Cerebellar cortex (tissue), 1 donor: ENCODE data around the gene SORD.
"Not testable (repeated sequence)": the region's sequence is repeated elsewhere in the genome, so short reads cannot be mapped to it uniquely, and the experiment has no call there.

ENCODE experiments used
- DNase-seq: peaks from one replicate; pipeline ENCODE4 v3.0.0-alpha.2; 2015; ENCODE audit warnings: low spot score

SORD gene

GRCh38 chr15:45097466-45097865 is 74.5 kb downstream of the SORD start:
- no peak for DNase-seq

- no peak for DNase-seq
These were observed 76.7 kb downstream of the SORD start for GRCh38 chr15:45099549-45100165.

GRCh38 chr15:45100884-45101625 is 78.1 kb downstream of the SORD start:
- DNase-seq = no peak

GRCh38 chr15:45101749-45102148 is 78.8 kb downstream of the SORD start:
- DNase-seq = no peak

GRCh38 chr15:45102226-45102625 is 79.2 kb downstream of the SORD start:
- no peak for DNase-seq

GRCh38 chr15:45104170-45104569 is 81.2 kb downstream of the SORD start:
- DNase-seq = not testable (repeated sequence)

GRCh38 chr15:45105586-45105985 is 82.6 kb downstream of the SORD start:
- no peak for DNase-seq

- DNase-seq = no peak
These were observed 83.2 kb downstream of the SORD start for GRCh38 chr15:45106002-45106790.

GRCh38 chr15:45107941-45108630 is 85.1 kb downstream of the SORD start:
- no peak for DNase-seq

- no peak for DNase-seq
These were observed 87.3 kb downstream of the SORD start for GRCh38 chr15:45110256-45110820.

GRCh38 chr15:45111390-45112142 is 88.6 kb downstream of the SORD start:
- no peak for DNase-seq

- no peak for DNase-seq
These were observed 89.2 kb downstream of the SORD start for GRCh38 chr15:45112143-45112590.

GRCh38 chr15:45112591-45113379 is 89.8 kb downstream of the SORD start:
- no peak for DNase-seq

GRCh38 chr15:45113380-45113990 is 90.5 kb downstream of the SORD start:
- no peak for DNase-seq

- DNase-seq = no peak
These were observed 91.2 kb downstream of the SORD start, which contains the start of the genes DUOX2 and DUOXA2 for GRCh38 chr15:45114076-45114750. Gene DUOX2, minus strand, starts transcription at chr15:45114172. Its CDS starts 761 bp downstream, at chr15:45113411. Gene DUOXA2, plus strand, starts transcription at chr15:45114326. Its CDS starts 280 bp downstream, at chr15:45114606.

GRCh38 chr15:45114751-45115085 is 91.7 kb downstream of the SORD start:
- no peak for DNase-seq

GRCh38 chr15:45115312-45115820 is 92.4 kb downstream of the SORD start:
- DNase-seq = no peak

GRCh38 chr15:45116006-45116481 is 93.0 kb downstream of the SORD start:
- no peak for DNase-seq
